HPDE6-E6E7 (cell line): Measurements from ENCODE around the gene MEIS2.

Experiments used
- DNase-seq: peaks from one replicate; pipeline ENCODE4 v3.0.0; 2011; ENCODE audit warnings: missing footprints; ENCODE audit errors: extremely low spot score

MEIS2 gene

GRCh38 chr15:37100109-37100965 is at the start of gene MEIS2:
Gene MEIS2, minus strand, starts transcription at chr15:37100549. Its CDS starts 1,083 bp downstream, at chr15:37099466.
- peak; percentile 70 for DNase-seq

GRCh38 chr15:37149146-37149545 is 48.8 kb upstream of the MEIS2 start:
- DNase-seq, result no peak

- DNase-seq, result no peak
Observed at GRCh38 chr15:37148714-37149113, 48.4 kb upstream of the MEIS2 start.

GRCh38 chr15:37143351-37143750 is 43.0 kb upstream of the MEIS2 start:
- no peak for DNase-seq

GRCh38 chr15:37142371-37142770 is 42.0 kb upstream of the MEIS2 start:
- peak; percentile 3 for DNase-seq

GRCh38 chr15:37140531-37141058 is 40.2 kb upstream of the MEIS2 start:
- no peak for DNase-seq

- no peak for DNase-seq
Observed at GRCh38 chr15:37138591-37139215, 38.4 kb upstream of the MEIS2 start.

GRCh38 chr15:37137221-37137620 is 36.9 kb upstream of the MEIS2 start:
- DNase-seq, result no peak

GRCh38 chr15:37136666-37137065 is 36.3 kb upstream of the MEIS2 start:
- DNase-seq, result no peak

- DNase-seq, result peak; percentile 9
Observed at GRCh38 chr15:37135225-37135624, 34.9 kb upstream of the MEIS2 start.

GRCh38 chr15:37134699-37135131 is 34.4 kb upstream of the MEIS2 start:
- peak; percentile 28 for DNase-seq

GRCh38 chr15:37134244-37134643 is 33.9 kb upstream of the MEIS2 start:
- no peak for DNase-seq

GRCh38 chr15:37133602-37134001 is 33.3 kb upstream of the MEIS2 start:
- DNase-seq, result no peak

- DNase-seq, result no peak
Observed at GRCh38 chr15:37132826-37133417, 32.6 kb upstream of the MEIS2 start.

GRCh38 chr15:37131621-37132020 is 31.3 kb upstream of the MEIS2 start:
- DNase-seq, result no peak

- no peak for DNase-seq
Observed at GRCh38 chr15:37130356-37130755, 30.0 kb upstream of the MEIS2 start.

- no peak for DNase-seq
Observed at GRCh38 chr15:37125143-37125542, 24.8 kb upstream of the MEIS2 start.

GRCh38 chr15:37124331-37124730 is 24.0 kb upstream of the MEIS2 start:
- DNase-seq, result no peak

GRCh38 chr15:37122703-37123102 is 22.4 kb upstream of the MEIS2 start:
- no peak for DNase-seq

- no peak for DNase-seq
Observed at GRCh38 chr15:37121492-37121891, 21.1 kb upstream of the MEIS2 start.

GRCh38 chr15:37117030-37117429 is 16.7 kb upstream of the MEIS2 start:
- no peak for DNase-seq

GRCh38 chr15:37115538-37115937 is 15.2 kb upstream of the MEIS2 start:
- DNase-seq, result no peak
